ENCODE results near the gene DHX9.
A peak's percentile ranks its signal among the peaks of the same experiment; 100 is the strongest.

The DHX9 gene

DNA sequence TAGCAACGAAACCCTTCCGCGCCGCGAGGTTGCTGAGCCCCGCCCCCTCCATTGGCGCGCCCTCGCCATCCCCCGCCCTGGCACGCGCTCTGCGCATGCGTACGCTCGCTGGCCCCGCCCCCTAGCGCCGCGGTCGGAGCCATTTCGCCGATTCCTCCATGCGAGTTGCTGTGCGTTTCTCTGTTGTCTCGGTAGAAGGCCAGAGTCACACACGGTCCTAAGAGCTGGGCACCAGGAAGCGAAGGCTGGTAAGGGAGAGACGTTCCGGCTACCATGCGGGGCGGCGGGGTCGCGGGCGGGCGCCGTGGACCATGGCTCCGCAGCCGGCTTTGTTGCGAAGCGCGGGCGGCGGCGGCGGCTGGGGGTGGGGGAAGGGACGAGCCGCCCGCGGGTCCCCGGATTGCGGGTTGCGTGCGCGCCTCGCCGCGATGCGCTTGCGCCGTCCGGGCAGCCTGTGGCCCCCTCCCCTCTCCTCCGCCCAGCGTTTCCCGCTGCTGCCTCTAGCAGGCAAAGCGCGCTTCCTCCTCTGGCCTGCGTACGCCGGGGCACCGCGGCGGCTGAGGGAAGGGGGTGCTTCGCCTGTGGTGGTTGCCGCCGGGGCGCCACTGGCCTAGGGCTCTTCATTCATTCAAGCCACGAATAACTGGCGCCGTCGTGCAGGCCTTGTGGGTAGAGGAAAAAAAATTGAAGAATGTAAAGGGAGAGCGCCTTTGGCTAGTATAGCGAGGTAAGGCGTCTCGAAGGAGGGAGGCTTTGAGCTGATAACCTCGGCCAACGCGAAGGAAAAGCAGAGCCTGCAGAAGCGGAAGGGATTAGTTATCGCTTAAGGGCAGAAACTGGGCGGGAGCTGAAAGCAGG is at the start of gene DHX9:
Gene DHX9 (plus strand): TSS at position 139 of the 858 bp plus-strand sequence. CDS start 3,220 bp downstream, outside the sequence.
- DNase-seq, result peak; percentile 96

DNA sequence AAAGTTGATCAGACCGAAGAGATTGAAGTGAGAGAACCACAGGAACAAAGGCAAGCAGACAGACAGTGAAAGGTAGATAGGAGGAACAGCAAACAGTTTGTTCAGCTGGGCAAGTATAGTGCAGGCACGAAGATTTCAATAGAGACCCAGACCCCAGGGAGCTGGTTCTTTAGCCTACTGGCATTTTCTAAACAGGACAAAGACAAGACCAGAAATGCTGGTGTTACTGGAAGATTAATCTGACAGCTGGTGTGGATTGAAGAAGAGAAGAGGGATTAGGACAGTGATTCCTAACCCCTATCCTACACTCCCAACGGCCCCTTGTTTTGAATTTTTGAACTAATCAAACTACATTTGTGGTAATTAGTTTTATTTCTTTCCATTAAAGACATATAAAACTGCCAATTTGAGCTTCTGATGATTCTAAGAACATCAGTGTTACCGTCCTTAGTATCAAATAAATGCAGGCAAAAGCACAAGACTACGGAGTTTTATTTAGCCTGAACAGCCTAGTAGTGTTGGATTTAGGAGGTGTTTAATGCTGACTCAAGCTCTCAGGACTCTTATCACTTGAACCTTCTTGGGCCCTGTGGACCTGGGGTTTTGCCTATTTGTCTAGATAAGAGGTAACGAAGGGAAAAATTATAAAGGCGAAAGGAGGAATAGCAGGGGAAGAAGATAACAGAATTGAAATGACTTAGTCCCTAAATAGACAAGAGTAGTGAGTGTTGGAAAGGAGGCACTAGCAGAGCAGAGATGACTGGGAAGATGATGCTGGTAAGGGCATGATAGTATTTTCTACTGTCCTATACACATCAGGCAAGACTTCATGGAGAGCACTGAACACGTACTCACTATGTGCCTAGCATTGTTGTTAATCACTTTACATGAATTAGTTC is 47.6 kb upstream of the DHX9 start:
- peak; percentile 93 for DNase-seq

DNA sequence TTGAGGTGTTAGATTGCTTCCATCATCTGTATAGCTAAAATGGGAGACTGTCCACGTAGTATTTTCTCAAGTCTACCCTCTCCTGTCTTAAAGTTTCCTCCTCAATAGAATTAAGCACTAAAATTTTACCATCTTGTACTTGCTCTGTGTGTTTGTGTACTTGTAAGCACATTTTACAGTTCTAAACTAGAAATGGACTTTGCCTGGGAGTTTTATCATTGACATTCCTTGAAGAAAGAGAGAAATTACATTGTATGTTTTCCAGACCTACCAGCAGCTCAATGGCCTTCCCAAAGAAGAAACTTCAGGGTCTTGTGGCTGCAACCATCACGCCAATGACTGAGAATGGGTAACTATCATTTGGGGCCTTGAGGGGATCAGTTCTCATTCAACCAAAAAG is 45.1 kb upstream of the DHX9 start:
- DNase-seq, result no peak

DNA sequence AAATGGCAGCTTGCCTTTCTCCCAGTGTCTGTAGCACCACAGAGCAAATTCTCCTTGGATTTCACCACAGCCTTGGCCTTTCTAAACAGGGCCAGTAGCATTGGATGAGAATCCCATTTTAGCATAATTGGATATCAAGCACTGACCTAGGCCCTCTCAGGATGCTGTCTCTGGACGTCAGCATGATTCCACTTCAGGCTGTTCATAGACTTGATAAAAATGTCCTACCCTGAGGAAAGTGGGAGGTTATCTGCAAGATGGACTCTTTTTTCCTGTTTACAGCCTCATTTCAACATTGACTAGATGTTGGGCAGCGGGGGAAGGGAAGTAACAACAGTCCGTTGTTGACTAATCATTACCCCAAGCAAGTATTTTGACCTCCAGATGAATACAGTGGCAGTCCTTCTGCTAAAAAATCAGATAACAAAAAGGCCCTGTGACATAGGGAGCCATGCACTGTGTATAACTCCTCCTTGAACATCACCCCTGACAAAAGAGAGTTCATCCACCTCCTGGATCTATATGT is 44.4 kb upstream of the DHX9 start:
- no peak for DNase-seq

DNA sequence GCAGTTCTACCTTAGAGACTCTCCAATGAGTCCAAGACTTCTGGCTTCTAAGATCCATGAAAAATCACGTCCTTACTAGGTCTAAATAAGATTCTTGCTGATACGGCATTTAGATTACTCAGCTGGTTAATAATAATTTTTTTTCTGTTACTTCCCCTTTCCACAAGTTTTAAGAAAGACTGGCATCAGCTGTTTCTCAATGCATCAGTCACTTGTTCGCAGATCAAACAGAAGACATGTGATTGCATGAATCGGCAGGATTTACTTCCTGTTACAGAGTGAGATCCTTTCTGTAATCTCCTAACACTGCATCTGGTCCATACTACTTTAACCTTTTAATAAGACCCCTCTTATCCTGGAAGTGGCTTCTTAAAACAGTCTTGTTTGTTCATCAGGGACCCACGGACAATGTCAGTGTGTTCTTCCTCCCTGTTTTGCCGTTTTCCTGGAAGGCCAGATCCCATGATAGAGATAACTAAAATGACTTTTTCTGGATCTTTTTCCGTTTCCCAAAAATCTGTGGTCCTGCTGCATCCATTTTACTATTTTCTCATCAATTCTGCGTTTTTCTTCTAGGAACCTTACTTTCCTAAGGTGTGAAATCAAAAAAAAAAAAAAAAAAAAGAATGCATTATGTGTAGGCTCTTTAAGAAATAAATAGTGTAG is 43.5 kb upstream of the DHX9 start:
- peak; percentile 93 for DNase-seq

DNA sequence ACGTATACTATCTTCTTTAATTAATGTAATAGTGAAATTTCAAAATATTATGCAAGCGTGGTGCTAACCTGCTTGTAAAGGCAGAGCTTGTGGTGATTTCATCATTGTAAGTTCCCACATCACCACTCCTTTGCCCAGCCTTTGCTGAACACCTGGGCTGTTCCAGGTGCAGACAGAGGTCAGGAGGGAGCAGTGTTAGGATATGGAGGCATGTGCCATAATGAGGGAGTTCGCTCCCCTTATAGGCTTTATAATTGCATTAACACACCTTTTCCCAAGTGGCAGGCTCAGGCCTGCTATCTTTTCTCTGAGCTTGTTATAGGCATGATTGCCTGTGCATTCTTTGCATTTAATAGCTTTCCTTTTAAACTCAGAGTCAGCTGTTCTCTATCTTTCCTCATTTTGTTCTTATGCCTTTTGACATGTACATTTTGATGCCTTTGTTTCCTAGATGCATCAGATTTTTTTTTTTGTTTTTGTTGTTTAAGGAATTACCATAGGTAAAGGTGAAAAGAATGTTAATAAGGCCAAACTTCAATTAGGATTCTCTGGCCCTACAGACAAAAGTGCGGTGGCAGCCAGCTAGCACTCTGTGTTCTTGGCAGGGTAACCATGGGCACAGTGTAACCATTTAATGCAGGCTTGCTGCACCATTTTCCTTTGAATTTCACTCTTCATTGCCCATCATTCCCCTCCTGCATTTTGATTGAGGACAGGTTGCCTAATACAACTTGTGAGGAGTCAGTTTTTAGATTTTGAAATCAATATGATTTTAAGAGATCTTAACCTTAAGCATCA is 36.9 kb upstream of the DHX9 start:
- DNase-seq, result no peak

DNA sequence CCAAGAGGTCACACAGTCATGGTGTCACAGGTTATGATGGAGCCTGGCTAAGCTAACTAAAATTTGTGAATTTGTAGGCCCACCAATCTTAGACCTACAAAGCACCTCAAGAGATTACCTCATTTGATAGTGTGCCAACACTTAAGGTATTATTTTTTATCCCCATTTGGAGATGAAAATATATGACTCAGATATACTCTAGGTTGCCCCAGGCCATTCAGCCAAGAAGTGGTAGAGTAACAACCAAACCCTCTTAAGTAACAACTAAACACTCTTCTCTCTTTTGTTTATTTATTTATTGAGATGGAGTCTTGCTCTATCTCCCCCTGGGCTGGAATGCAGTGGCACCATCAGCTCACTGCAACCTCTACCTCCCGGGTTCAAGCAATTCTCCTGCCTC is 35.3 kb upstream of the DHX9 start:
- no peak for DNase-seq

DNA sequence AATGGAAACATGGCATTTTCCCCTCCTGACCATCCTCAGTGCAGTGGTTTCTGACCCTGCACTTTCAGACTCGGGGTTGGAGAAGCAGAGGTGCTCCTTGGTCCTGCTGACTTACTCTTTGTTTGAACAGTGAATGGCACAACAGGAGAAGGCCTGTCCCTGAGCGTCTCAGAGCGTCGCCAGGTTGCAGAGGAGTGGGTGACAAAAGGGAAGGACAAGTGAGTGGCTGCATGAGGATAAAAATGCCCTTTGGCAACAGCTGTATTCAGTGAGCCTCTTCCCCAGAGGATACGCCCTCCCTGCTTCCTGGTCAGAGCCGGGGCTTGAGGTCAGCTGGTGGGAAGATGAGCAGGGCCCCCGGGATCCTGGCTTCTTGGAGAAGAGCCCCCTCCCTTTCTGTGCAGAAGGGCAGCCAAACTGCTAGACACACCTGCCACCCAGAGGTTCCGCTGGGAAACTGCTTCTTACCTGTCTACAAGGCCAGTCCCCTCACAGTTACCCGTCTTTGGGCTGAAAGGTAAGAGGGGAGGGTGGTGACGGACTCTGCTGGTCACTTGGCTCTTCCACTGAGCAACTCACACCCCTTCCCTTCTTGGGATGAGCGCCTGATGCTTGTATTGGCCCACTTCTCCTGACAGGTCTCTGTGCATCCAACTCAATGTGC is 33.0 kb upstream of the DHX9 start:
- DNase-seq, result no peak

DNA sequence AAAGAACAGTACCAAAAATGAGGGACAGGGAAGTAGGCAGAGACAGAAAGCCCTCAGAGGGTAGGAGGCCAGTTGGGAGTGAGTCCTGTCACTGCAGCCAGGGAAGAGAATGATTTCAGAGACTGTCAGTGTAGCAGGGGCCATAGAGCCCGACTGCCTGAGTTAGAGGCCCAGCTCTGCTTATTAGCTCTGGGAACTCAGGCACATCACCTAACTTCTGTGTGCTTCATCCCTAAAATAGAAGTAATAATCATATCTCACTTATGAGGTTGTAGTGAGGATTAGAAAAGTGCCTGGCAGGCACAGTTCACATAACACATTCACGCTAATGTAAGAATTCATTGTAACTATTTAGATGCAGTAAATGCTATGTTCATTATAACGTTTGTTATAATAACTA is 31.2 kb upstream of the DHX9 start:
- no peak for DNase-seq

DNA sequence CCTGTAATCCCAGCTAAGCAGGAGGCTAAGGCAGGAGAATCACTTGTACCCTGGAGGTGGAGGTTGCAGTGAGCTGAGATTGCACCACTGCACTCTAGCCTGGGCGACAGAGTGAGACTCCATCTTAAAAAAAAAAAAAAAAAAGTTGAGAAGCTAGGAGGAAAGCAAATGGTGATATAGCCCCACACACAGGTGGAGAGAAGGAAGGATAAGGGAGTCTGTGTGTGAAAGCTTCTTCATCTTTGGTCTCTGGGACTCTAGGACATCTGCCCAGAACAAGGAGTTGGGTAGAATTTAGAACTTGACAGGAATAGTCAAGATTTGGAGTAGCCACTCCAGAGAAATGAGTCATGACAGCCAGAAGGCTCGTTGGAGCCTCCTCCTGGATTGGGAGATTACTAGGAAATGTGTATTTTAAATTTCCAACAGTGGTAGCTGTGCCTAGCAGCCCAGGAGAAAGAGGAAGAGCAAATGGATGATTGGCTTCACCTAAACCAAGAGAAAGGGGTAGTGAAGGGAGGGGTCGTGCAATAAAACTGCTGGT is 29.7 kb upstream of the DHX9 start:
- no peak for DNase-seq

DNA sequence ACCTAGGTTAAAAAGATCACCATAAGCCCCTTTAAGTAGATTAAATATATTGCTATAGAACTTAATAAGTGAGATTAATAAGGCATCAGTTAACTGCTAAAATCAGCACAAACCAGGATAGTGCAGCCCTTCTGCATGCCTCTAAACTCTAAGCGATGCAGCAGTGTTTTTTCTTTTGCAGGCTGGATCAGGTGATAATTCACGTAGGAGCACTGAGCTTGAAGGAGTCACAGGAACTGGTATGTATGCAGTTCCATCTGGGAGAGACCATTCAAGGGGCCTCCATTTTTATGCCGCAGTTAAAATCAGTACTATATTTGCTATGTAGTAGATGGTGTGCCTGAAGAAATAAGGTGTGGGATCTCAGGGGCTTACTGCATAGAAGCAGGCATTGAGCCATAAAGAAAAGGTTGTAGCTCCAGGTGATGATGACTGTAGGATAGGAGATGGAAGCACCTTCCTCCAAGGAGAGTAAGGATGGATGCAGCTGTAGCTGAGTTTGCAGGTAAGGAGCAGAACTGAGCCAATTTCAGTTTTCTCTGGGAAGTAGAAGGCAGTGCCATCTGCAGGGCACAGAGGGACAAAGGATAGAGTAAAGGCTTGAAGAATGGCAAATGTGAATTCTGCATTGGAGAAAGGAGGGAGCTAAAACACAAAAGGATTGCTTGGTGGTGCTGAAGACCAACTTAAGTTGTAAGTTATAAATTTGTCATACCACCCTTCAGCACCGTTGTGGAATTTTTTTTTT is 27.0 kb upstream of the DHX9 start:
- no peak for DNase-seq

DNA sequence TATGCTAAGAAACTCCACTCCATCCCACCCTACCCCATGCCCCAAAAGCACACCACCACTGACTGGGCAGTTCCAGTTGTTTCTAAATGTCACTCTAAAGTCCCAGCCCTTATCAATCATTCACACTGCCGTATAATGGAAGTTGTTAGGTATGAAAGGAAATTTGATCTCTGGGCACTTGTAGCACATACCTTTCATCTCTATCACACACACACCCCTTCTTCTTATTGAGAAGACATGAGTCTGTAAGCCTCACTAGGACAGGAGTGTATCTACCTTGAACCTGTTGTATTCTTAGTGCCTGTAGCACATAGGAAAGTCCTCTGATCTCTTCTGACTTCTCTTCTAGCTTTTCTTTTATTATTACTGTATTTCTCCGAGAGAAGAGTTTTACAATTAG is 22.3 kb upstream of the DHX9 start:
- no peak for DNase-seq

DNA sequence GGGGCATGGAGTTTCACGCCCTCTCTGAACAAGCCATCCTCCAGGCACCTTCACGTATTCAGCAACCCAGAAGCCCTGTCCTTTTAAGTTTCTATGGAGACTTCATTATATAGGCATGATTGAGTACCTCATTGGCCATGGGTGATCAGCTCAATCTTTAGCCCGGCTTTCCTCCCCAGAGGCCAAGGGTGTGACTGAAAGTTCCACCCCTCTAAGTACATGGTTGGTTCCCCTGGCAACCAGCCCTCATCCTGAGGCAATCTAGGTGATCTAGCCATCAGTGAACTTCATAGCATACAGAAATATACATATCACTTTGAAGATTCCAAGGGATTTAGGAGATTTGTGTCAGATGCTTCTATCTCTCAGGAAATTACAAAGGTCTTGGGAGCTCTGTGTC is 21.3 kb upstream of the DHX9 start:
- DNase-seq, result no peak

DNA sequence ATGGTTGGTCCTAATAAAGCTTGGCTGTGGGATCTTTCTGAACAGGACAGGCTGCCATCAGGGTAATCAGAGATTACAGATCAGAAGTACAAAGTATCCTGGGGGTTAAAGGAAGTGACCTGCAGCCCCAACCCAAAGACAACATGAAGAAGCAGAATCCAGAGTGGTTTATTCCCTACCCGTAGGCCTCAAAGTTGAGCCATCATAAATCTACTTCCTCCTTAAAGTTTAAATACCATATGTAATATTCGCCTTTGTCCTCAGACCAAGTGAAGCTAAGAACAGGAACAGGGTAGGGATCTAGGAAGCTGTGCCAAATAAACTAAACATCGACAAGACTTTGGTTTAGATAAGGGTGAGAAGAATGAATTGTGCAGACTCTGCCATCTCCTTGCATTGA is 15.9 kb upstream of the DHX9 start:
- no peak for DNase-seq

DNA sequence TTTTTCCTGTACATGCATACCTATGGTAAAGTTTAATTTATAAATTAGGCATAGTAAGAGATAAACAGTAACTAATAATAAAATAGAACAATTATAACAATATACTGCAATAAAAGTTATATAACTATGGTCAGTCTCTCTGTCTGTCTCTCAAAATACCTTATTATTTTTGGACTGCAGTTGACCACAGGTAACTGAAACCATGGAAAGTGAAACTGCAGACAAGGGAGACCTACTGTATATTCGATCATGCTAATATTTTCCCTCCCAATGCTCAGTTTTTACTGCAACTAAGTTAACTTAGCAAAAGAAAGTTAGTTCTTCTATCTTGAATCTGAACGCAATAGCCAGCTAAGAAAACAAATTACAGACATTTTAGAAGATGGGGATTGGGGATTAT is 12.3 kb upstream of the DHX9 start:
- DNase-seq, result no peak

DNA sequence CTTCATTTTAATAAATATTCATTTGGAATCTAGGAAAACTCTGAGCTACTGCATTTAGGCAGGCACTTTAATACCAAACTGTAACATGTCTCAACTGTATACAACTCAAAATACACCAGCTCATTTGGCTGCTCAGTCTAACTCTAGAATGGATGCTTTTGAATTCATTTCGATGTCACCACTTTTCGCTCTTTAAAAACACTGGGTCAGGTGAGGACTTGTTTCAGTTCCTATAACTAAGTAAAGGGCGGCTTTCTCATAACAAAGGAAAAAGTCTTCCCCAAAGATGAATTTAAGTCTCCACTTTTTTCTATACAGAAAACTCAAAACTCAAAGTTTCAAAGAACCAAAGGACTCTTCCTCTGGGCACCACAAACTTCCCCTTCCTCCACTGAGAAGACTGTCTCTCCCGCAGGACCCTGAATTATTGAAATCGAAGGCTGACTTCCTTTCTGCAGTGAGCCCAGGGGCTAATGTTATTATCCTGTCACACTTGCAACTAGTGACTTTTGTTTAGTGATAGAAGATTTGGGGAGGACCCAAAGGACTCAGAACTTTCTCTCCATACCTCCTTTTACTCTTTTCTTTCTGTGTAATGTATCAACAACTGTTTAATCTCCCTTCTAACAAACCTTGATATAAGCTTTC is 9.7 kb upstream of the DHX9 start:
- DNase-seq, result peak; percentile 18

DNA sequence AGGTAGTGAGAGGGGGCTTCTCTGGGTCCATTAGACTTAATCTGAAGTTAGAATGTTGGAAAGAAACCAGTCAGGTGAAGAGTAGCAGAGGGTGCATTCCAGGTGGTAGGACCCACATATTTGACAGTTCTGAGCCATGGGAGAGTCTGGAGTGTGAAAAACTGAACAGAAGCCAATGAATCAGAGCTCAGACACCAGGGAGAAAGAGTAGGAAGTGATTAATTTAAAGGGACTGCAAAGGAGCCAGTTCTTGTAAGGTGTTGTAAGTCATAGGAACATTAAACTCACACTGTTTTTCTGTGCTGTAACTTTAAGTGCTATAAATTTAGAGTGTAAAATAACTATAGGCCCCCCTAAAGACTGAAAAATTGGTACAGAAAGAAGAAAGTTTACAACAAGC is 5.9 kb upstream of the DHX9 start:
- DNase-seq, result no peak

DNA sequence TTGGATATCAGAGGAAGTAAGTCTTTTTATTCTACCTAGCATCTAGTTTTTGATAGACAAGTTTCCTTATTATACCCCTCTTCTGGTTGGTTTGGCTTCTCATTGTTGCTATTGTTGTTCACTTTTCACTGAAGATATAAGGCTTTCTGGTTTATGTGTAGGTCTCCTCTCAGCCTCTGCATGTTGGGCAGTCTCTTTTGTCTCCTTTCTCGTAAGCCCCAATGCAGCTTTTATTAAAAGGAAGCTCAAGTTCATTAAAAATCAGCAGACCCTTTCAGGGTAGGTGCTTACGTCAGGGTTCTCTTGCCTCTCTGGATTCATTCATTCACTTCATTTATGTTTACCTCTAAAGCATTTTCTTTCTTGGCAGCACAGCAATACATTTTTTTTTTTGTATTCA is 4.8 kb upstream of the DHX9 start:
- no peak for DNase-seq

DNA sequence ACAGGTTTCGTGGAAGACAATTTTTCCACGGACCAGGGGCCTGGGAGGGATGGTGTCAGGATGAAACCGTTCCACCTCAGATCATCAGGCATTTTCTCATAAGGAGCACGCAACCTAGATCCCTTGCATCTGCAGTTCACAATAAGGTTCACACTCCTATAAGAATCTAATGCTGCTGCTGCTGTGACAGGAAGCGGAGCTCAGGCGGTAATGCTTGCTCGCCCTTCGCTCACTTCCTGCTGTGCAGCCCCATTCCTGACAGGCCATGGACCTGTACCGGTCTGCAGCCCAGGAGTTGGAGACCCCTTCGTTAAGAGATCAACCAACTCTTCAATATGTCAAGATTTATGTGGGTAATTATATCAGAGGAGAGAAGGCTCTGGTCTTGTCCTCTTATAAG is 3.3 kb upstream of the DHX9 start:
- DNase-seq, result no peak

DNA sequence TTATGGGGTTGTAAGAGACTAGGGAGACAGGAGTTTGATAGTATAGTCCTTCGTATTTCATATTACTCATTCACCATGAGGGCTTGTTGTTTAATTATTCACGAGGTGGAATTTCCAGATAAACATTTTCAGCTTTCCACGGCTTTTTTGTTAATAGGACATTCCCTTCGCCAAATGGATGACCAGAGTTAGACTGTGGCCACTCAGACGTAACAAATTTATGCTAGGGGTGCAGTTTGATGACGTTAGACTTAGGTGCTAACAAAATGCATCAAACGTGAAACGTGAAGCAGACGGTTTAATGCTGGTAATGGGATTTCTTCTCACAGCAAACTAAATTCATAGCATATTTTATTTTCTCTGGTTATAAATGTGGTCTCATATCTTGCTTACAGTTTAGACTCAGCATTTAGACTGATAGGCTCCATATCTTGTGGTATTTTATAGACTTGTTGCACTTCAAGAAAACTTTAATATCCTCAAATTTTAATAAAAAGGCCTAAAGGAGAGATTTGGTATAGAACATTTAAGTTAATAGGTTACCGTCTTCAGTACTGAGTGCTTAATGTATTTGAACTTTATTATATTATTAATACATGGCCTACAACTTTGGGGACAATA is 2.3 kb downstream of the DHX9 start:
- DNase-seq, result no peak

Data from hematopoietic multipotent progenitor cell treated with erythropoietin and hydrocortisone succinate and interleukin-3 and kit ligand, for 4 days (in vitro differentiated cells).